Ovary (tissue), 9 donors: ENCODE data around the gene GET4. TPM values are rescaled to one million over a fixed set of nuclear protein-coding genes. Genes with fewer than 3 reads are reported as not detected.
A peak's percentile ranks its signal among the peaks of the same experiment; 100 is the strongest.

Experiments
- DNase-seq, 5 donors: peaks; one replicate each; pipeline ENCODE4 v3.0.0-alpha.2; 2019 to 2020
- H3K27ac ChIP-seq, 2 donors: fragments of 200-600 bp; one replicate each; pipeline versions ENCODE4 v1.5.1 to v1.8.0; 2019 to 2022
- H3K27me3 ChIP-seq: fragments of 200-600 bp; one replicate; pipeline ENCODE4 v1.8.0; 2022
- H3K36me3 ChIP-seq: fragments of 200-600 bp; sonication (generic); one replicate; pipeline ENCODE4 v1.5.1; 2019
- H3K4me1 ChIP-seq: one replicate; pipeline ENCODE4 v1.8.1; 2013; ENCODE audit warnings: mild to moderate bottlenecking, moderate library complexity; ENCODE audit not compliant: insufficient read depth
- H3K4me3 ChIP-seq: fragments of 200-600 bp; sonication (generic); one replicate; pipeline ENCODE4 v1.5.1; 2017
- H3K9me3 ChIP-seq, 2 donors: fragments of 200-600 bp in 1 of 2; sonication (generic) in 1 of 2; one replicate each; pipeline versions ENCODE4 v1.5.1 to v1.8.1; 2013 to 2019; ENCODE audit warnings: mild to moderate bottlenecking in 1 of 2, moderate library complexity in 1 of 2
- EP300 ChIP-seq: sonication (generic); formaldehyde crosslinking; IDR thresholded peaks from one replicate; pipeline ENCODE4 v1.6.1; 2017; ENCODE audit warnings: antibody characterized with exemption
- POLR2A ChIP-seq: fragments of 450-650 bp; IDR thresholded peaks from one replicate; pipeline ENCODE4 v1.6.1; 2017; ENCODE audit warnings: antibody characterized with exemption, mild to moderate bottlenecking, moderate library complexity
- WGBS, 3 donors: extraction: QIAGEN DNeasy Blood & Tissue Kit in 1 of 3; methylation state at CpG; one replicate each; pipeline versions ENCODE4 v1.1.5 to v1.1.7; 2013 to 2017; 5-methylcytosine and 5-hydroxymethylcytosine counted together
- intact Hi-C, 4 donors: fragments of 100-400 bp; cut with DNase I; formaldehyde crosslinking; loops; one replicate each; pipeline versions ENCODE4 v1.11.0 to v1.15.1; 2022 to 2023
- polyA plus RNA-seq, 2 donors: library from polyadenylated mRNA; stranded (reverse); fragments of 200-250 nt in 1 of 2; fragments of 350-450 nt in 1 of 2; fragmentation: Illumina TruSeq in 1 of 2; extraction: RNeasy Lipid Tissue Mini Kit (QIAGEN cat#74804) in 1 of 2; gene quantifications; one replicate each; pipeline ENCODE4 v1.2.3, GENCODE V29; 2013 to 2014
- total RNA-seq, 7 donors: library from RNA; depleted of rRNA in 2 of 7; stranded (reverse); fragments of >200 nt in 2 of 7; fragmentation: NEBNext Ultra II Directional in 3 of 7; extraction: Animal tissue kit (Norgen Biotek cat#: 25700) in 3 of 7; gene quantifications; one replicate each; pipeline versions ENCODE4 v1.1.0 to v1.2.4, GENCODE V29; 2016 to 2023
- TF ChIP-seq, protein P1 (sequence below), 3 donors: fragments of 450-650 bp in 2 of 3; fragments of 200-600 bp in 1 of 3; IDR thresholded peaks; one replicate each; pipeline versions ENCODE4 v1.5.1 to v1.8.0; 2016 to 2022; ENCODE audit warnings: antibody characterized with exemption in 3 of 3, mild to moderate bottlenecking in 1 of 3
- donor health status: DM: no; HTN: no; CAD: no; lungs with moderate emphysema.
- donor health status: DM: no; HTN: no; CAD: no.
- donor health status: Bipolar disorder and iron deficiency.
- donor health status: DM: yes; HTN: yes; CAD: no.
- donor health status: DM: no; HTN: no; CAD: no.
- donor health status: DM: yes; HTN: yes; CAD: no.

The GET4 gene
- total and polyA plus RNA-seq, 9 donors = 7.2 to 37.6 (median 30.4) TPM

GRCh38 chr7:929311-929711 lies 53.0 kb downstream of the GET4 start:
- TF ChIP-seq, protein P1, sequence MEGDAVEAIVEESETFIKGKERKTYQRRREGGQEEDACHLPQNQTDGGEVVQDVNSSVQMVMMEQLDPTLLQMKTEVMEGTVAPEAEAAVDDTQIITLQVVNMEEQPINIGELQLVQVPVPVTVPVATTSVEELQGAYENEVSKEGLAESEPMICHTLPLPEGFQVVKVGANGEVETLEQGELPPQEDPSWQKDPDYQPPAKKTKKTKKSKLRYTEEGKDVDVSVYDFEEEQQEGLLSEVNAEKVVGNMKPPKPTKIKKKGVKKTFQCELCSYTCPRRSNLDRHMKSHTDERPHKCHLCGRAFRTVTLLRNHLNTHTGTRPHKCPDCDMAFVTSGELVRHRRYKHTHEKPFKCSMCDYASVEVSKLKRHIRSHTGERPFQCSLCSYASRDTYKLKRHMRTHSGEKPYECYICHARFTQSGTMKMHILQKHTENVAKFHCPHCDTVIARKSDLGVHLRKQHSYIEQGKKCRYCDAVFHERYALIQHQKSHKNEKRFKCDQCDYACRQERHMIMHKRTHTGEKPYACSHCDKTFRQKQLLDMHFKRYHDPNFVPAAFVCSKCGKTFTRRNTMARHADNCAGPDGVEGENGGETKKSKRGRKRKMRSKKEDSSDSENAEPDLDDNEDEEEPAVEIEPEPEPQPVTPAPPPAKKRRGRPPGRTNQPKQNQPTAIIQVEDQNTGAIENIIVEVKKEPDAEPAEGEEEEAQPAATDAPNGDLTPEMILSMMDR (IDR thresholded peaks at IDR 0.05) = no peak
- no peak for TF ChIP-seq POLR2A
- TF ChIP-seq EP300 = no peak
- intact Hi-C loops = no loop called here
- Histone ChIP-seq H3K27me3 (no peaks in the 10 kb centered on the region), H3K9me3 (no peaks in the 10 kb centered on the region), H3K4me3 (no peak overlapping the region), H3K4me1 (peaks cover 2% of the 10 kb centered on the region), H3K27ac (no peak overlapping the region), H3K36me3 (no peaks in the 10 kb centered on the region)
- 82 to 89% (median 87%) methylated on average over 14 of the region's 14 CpGs for WGBS, 3 donors
- peak in 3 of 5 donors; percentile 6 to 27 (median 6) for DNase-seq

DNA sequence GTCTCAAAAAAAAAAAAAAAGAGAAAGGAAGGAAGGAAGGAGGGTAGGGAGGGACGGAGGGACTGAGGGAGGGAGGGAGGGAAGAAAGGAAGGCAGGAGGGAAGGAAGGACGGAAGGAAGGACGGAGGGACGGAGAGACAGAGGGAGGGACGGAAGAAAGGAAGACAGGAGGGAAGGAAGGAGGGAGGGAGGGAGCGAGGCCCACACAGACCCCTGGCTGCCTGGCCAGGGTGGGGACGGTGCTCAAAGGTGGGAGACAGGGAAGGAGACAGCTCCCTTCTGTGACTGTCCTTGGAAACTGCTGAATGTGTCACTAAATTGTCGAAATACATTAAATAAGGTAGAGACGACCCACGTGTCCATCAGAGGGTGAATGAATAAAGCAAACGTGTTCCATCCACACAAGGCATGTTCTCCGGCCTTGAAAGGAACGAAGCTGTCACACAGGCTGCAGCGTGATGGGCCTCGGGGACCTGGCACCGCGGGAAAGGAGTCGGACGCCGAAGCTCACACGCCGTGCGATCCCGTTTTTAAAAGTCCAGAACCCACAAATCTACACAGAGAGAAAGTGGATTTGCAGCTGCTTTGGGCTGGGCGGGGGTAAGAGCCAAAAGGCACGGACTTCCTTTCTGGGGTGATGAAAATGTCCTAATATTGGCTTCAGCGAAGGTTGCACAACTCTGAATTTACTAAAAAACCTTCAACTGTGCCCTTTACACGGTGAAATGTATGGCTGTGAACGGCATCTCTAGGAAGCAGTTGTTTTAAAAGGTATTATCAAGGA lies 54.8 kb downstream of the GET4 start:
- no peak overlapping the region for H3K27ac ChIP-seq
- intact Hi-C loops = no loop called here
- H3K36me3 ChIP-seq = no peaks in the 10 kb centered on the region
- H3K4me1 ChIP-seq = no peaks in the 10 kb centered on the region
- TF ChIP-seq, protein P1 (IDR thresholded peaks at IDR 0.05) = no peak
- no peak for TF ChIP-seq EP300
- TF ChIP-seq POLR2A = no peak
- no peak overlapping the region for H3K4me3 ChIP-seq
- no peaks in the 10 kb centered on the region for H3K9me3 ChIP-seq
- DNase-seq = peak in 1 of 5 donors; percentile 23
- no peaks in the 10 kb centered on the region for H3K27me3 ChIP-seq
- WGBS, 3 donors = 62 to 77% (median 68%) methylated on average over 29 of the region's 29 CpGs

DNA sequence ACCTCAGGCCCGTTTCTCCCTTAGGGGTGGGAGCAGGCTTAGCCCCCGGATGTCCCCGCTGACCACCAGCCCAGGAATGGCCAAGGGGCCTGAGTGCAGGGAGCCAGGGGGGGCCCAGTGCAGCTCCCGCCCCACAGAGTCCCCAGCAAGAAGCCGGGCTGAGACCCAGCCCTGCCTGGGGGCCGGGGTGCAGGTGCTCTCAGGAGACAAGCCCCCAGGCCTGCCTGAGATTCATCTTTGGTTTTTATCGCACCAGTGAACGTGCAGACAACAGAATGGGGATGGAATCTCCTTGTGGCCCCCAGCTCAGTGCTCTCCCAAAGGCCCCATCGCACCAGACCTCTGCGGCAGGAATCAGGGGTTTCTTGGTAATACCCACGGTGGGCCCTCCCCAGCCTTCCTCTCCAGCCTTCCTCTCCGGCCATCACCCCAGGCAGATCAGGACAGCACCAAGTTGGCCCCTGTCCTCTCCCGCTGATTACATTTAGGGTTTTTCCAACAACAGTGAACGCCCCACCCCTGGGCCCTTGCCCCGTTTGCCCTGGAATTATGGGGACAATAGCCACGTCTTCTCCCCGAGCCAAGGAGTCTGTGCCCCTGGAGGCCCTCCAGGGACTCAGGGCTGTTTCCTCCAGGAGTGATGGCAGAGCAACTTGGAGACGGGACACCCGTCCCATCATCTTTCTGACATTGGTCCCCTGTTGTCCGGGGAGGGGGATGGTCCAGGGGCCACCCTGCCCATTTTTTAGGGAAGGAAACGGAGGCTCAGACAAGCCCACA lies 55.7 kb downstream of the GET4 start:
- TF ChIP-seq, protein P1 (IDR thresholded peaks at IDR 0.05) = no peak
- no peak for TF ChIP-seq EP300
- no peak for TF ChIP-seq POLR2A
- Histone ChIP-seq H3K9me3 (no peaks in the 10 kb centered on the region), H3K4me1 (no peaks in the 10 kb centered on the region), H3K4me3 (no peak overlapping the region), H3K36me3 (no peaks in the 10 kb centered on the region), H3K27ac (no peak overlapping the region), H3K27me3 (no peaks in the 10 kb centered on the region)
- 89 to 93% (median 91%) methylated on average over 21 of the region's 21 CpGs for WGBS, 3 donors
- intact Hi-C loops = no loop called here
- no peak for DNase-seq

DNA sequence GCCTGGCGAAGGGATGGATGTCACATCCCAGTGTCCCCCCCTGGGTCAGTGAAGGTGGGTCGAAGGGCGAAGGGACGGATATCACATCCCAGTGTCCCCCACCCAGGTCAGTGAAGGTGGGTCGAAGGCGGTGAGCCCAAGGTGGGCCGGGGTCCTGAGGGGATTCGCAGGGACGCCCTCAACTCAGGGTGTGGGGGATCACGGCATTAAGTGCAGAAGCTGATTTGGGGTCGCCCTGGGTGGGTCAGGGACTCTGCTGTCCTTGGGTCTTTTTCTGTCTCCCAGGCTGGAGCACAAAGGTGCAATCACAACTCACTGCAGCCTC lies 56.3 kb downstream of the GET4 start:
- WGBS, 3 donors = 93 to 97% (median 94%) methylated on average over 11 of the region's 11 CpGs
- Histone ChIP-seq H3K36me3 (no peaks in the 10 kb centered on the region), H3K27me3 (no peaks in the 10 kb centered on the region), H3K4me1 (no peaks in the 10 kb centered on the region), H3K9me3 (no peaks in the 10 kb centered on the region), H3K27ac (no peak overlapping the region), H3K4me3 (no peak overlapping the region)
- no peak for DNase-seq
- intact Hi-C loops = no loop called here
- TF ChIP-seq EP300 (no peak), POLR2A (no peak)
- TF ChIP-seq, protein P1 (IDR thresholded peaks at IDR 0.05) = no peak
